ENCODE data around the gene BRIP1. TPM values are rescaled to one million over a fixed set of nuclear protein-coding genes. Genes with fewer than 3 reads are reported as not detected.

The BRIP1 gene
- total RNA-seq, 2 experiments from 2014 or later, result 14.1 to 15.8 TPM

GRCh38 chr17:61761827-61762226 is 101.5 kb downstream of the BRIP1 start:
- ChIA-PET POLR2A (no interaction called here), CTCF (no interaction called here)
- H3K27ac Mint-ChIP-seq, result no peak overlapping the region
- peaks cover 4% of the 10 kb centered on the region for H3K4me1 Mint-ChIP-seq (ENCODE audit: low read depth)
- intact Hi-C loops (cut with micrococcal nuclease), result no loop called here
- no peak for DNase-seq
- H3K36me3 Mint-ChIP-seq, result peaks cover 32% of the 10 kb centered on the region
- peaks cover 4% of the 10 kb centered on the region for H3K9me3 Mint-ChIP-seq
- no peak overlapping the region for H3K4me3 Mint-ChIP-seq
- H3K27me3 Mint-ChIP-seq, result no peaks in the 10 kb centered on the region

DNA sequence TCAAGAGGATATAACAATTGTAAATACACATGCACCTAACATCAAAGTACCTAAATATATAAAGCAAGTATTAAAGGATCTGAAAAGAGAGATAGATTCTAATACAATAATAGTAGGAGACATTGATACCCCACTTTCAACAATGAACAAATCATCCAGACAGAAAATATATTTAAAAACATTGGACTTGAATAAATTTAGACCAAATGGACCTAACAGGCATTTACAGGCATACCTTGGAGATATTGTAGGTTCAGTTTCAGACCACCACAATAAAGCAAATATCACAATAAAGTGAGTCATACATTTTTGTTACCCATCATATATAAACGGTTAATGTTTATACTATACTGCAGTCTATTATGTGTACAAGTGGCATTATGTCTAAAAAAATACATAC is 104.0 kb downstream of the BRIP1 start:
- Mint-ChIP-seq H3K4me3 (no peak overlapping the region), H3K27ac (no peak overlapping the region), H3K27me3 (no peaks in the 10 kb centered on the region), H3K4me1 (ENCODE audit: low read depth) (peaks cover 4% of the 10 kb centered on the region), H3K36me3 (peaks cover 32% of the 10 kb centered on the region), H3K9me3 (peaks cover 4% of the 10 kb centered on the region)
- DNase-seq, result no peak
- intact Hi-C loops (cut with micrococcal nuclease), result no loop called here
- ChIA-PET CTCF (no interaction called here), POLR2A (no interaction called here)

DNA sequence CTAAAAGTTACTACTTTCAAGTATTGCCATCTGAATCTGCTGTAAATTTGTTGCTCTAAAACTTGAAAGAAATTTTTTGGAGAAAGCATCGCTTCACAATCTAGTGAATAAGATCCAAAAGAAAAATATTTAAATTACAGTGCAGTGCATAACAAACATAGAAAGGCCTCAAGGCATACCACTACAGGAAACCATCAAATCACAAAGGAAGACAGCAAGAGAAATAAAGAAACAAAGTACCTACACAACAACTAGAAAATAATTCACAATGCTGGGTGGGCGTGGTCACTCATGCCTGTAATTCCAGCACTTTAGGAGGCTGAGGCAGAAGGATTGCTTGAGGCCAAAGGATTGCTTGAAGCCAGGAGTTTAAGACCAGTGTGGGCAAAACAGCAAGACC is 104.9 kb downstream of the BRIP1 start:
- POLR2A ChIA-PET, result no interaction called here
- H3K27ac Mint-ChIP-seq, result no peak overlapping the region
- CTCF ChIA-PET, result no interaction called here

GRCh38 chr17:61757168-61757567 is 106.2 kb downstream of the BRIP1 start:
- H3K4me3 Mint-ChIP-seq, result no peak overlapping the region
- H3K4me1 Mint-ChIP-seq (ENCODE audit: low read depth), result peaks cover 4% of the 10 kb centered on the region
- H3K27ac Mint-ChIP-seq, result no peak overlapping the region
- intact Hi-C loops (cut with micrococcal nuclease), result no loop called here
- DNase-seq, result no peak
- CTCF ChIA-PET, result no interaction called here
- POLR2A ChIA-PET, result interaction anchor here (0.6 kb wide), 1 partner anchor 22 kb away, joined by 3 read pairs; no protein-coding TSS in a partner anchor
- no peaks in the 10 kb centered on the region for H3K27me3 Mint-ChIP-seq
- peaks cover 23% of the 10 kb centered on the region for H3K36me3 Mint-ChIP-seq
- peaks cover 4% of the 10 kb centered on the region for H3K9me3 Mint-ChIP-seq

More for the DNA sequence above, 104.9 kb downstream of the BRIP1 start:
- peaks cover 4% of the 10 kb centered on the region for H3K4me1 Mint-ChIP-seq (ENCODE audit: low read depth)
- H3K4me3 Mint-ChIP-seq, result no peak overlapping the region
- peaks cover 32% of the 10 kb centered on the region for H3K36me3 Mint-ChIP-seq
- no peaks in the 10 kb centered on the region for H3K27me3 Mint-ChIP-seq
- DNase-seq, result no peak
- H3K9me3 Mint-ChIP-seq, result peaks cover 4% of the 10 kb centered on the region
- intact Hi-C loops (cut with micrococcal nuclease), result no loop called here

- Mint-ChIP-seq H3K27me3 (no peaks in the 10 kb centered on the region), H3K4me3 (no peak overlapping the region), H3K4me1 (ENCODE audit: low read depth) (peaks cover 4% of the 10 kb centered on the region), H3K27ac (no peak overlapping the region), H3K9me3 (peaks cover 2% of the 10 kb centered on the region), H3K36me3 (peaks cover 17% of the 10 kb centered on the region)
- CTCF ChIA-PET, result no interaction called here
- intact Hi-C loops (cut with micrococcal nuclease), result no loop called here
- POLR2A ChIA-PET, result interaction anchor here (0.6 kb wide), 1 partner anchor 21 kb away, joined by 3 read pairs; no protein-coding TSS in a partner anchor
- no peak for DNase-seq
Observed at GRCh38 chr17:61756561-61756960, 106.8 kb downstream of the BRIP1 start.

DNA sequence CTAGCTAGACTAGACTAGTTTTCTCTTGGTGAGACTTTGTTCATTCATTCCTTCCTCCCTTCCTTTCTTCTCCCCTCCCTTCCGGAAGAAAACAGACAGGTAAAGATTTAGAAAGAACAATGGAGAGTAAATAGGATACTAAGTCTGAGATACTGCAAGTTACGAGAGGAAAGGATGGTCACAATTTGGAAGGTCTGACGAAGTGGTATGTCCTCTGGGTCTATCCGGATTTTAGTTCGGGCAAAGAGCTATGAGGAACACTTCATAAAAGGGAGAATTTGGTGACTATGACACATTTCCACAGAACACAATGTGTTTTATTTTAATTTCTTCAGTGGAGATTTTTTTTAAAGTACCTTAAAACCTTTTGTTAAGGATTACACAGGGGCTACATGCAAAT is 107.7 kb downstream of the BRIP1 start:
- peaks cover 9% of the 10 kb centered on the region for H3K4me1 Mint-ChIP-seq (ENCODE audit: low read depth)
- POLR2A ChIA-PET, result no interaction called here
- H3K27ac Mint-ChIP-seq, result no peak overlapping the region
- no peaks in the 10 kb centered on the region for H3K27me3 Mint-ChIP-seq
- H3K9me3 Mint-ChIP-seq, result peaks cover 2% of the 10 kb centered on the region
- intact Hi-C loops (cut with micrococcal nuclease), result no loop called here
- CTCF ChIA-PET, result no interaction called here
- H3K36me3 Mint-ChIP-seq, result peaks cover 13% of the 10 kb centered on the region
- no peak for DNase-seq
- H3K4me3 Mint-ChIP-seq, result no peak overlapping the region

- Mint-ChIP-seq H3K4me1 (ENCODE audit: low read depth) (peaks cover 12% of the 10 kb centered on the region), H3K27ac (no peak overlapping the region), H3K27me3 (no peaks in the 10 kb centered on the region), H3K4me3 (no peak overlapping the region), H3K36me3 (peaks cover 13% of the 10 kb centered on the region), H3K9me3 (peaks cover 2% of the 10 kb centered on the region)
- intact Hi-C loops (cut with micrococcal nuclease), result no loop called here
- no peak for DNase-seq
- ChIA-PET CTCF (no interaction called here), POLR2A (no interaction called here)
Observed at GRCh38 chr17:61755078-61755477, 108.2 kb downstream of the BRIP1 start.

DNA sequence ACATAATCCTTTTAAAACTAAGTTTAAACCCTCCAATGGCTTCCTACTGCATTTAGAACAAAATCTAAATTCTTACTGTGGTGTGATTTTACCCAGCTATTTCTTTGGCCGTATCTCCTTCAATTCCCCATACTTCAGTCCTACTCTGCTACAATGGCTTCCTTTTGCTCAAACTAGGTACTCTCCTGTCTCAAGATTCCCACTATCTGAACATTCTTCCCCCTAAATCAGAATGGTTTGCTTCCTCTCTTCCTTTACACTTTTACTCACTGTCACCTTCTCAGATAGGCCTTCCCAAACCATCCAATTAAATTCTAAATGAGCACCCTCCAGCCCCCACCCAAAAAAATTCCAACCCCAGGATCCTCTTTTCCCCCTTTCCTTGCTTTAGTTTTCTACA is 109.2 kb downstream of the BRIP1 start:
- ChIA-PET CTCF (no interaction called here), POLR2A (no interaction called here)
- Mint-ChIP-seq H3K27me3 (no peaks in the 10 kb centered on the region), H3K27ac (no peak overlapping the region), H3K4me1 (ENCODE audit: low read depth) (peaks cover 12% of the 10 kb centered on the region), H3K4me3 (no peak overlapping the region), H3K36me3 (peaks cover 9% of the 10 kb centered on the region), H3K9me3 (peaks cover 2% of the 10 kb centered on the region)
- DNase-seq, result no peak
- intact Hi-C loops (cut with micrococcal nuclease), result no loop called here

DNA sequence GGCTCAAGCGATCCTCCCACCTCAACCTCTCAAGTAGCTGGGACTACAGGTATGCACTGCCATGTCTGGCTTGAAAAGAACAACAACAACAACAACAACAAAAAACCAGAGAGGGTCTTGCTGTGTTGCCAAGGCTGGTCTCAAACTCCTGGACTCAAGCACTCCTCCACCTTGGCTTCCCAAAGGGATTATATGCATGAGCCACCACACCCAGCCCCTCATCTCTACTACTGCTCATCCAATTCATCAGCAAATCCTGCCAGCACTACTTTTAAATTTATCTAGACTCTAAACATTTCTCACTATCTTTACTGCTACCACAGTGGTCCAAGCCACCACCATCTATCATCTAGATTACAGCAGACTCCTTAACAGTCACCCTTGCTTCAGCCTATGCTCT is 109.6 kb downstream of the BRIP1 start:
- H3K36me3 Mint-ChIP-seq, result peaks cover 6% of the 10 kb centered on the region

DNA sequence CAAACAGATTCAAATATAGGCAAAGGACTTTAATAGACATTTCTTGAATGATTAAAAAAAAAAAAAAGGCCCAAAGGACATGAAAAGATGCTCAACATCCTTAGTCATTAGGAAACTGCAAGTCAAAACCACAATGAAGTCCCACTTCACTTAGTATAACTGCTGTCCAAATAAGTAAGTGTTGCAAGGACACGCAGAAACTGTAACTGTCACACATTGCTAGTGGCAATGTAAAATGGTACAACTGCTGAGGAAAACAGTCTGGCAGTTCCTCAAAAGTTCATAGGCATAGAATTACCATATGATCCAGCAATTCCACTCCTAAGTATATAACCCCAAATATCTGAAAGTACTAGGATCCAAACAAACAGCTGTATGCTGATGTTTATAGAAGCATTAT is 112.7 kb downstream of the BRIP1 start:
- peaks cover 14% of the 10 kb centered on the region for H3K36me3 Mint-ChIP-seq
- no peak overlapping the region for H3K27ac Mint-ChIP-seq

More for the DNA sequence above, 109.6 kb downstream of the BRIP1 start:
- ChIA-PET POLR2A (interaction anchor here (0.7 kb wide), 1 partner anchor 163 kb away, joined by 3 read pairs; no protein-coding TSS in a partner anchor), CTCF (no interaction called here)
- H3K9me3 Mint-ChIP-seq, result no peaks in the 10 kb centered on the region
- no peak for DNase-seq
- no peak overlapping the region for H3K4me3 Mint-ChIP-seq
- no peak overlapping the region for H3K27ac Mint-ChIP-seq
- intact Hi-C loops (cut with micrococcal nuclease), result no loop called here
- no peaks in the 10 kb centered on the region for H3K27me3 Mint-ChIP-seq
- peaks cover 12% of the 10 kb centered on the region for H3K4me1 Mint-ChIP-seq (ENCODE audit: low read depth)

GRCh38 chr17:61749823-61750404 is 113.4 kb downstream of the BRIP1 start:
- no peak for DNase-seq
- ChIA-PET POLR2A (no interaction called here), CTCF (no interaction called here)
- intact Hi-C loops (cut with micrococcal nuclease), result no loop called here
- H3K4me3 Mint-ChIP-seq, result no peak overlapping the region
- peaks cover 9% of the 10 kb centered on the region for H3K9me3 Mint-ChIP-seq
- H3K27ac Mint-ChIP-seq, result no peak overlapping the region
- peaks cover 8% of the 10 kb centered on the region for H3K4me1 Mint-ChIP-seq (ENCODE audit: low read depth)
- no peaks in the 10 kb centered on the region for H3K27me3 Mint-ChIP-seq
- peaks cover 16% of the 10 kb centered on the region for H3K36me3 Mint-ChIP-seq

More for the DNA sequence above, 112.7 kb downstream of the BRIP1 start:
- intact Hi-C loops (cut with micrococcal nuclease), result no loop called here
- CTCF ChIA-PET, result no interaction called here
- no peak for DNase-seq
- Mint-ChIP-seq H3K4me1 (ENCODE audit: low read depth) (peaks cover 8% of the 10 kb centered on the region), H3K4me3 (no peak overlapping the region), H3K27me3 (no peaks in the 10 kb centered on the region), H3K9me3 (peaks cover 9% of the 10 kb centered on the region)
- POLR2A ChIA-PET, result no interaction called here

DNA sequence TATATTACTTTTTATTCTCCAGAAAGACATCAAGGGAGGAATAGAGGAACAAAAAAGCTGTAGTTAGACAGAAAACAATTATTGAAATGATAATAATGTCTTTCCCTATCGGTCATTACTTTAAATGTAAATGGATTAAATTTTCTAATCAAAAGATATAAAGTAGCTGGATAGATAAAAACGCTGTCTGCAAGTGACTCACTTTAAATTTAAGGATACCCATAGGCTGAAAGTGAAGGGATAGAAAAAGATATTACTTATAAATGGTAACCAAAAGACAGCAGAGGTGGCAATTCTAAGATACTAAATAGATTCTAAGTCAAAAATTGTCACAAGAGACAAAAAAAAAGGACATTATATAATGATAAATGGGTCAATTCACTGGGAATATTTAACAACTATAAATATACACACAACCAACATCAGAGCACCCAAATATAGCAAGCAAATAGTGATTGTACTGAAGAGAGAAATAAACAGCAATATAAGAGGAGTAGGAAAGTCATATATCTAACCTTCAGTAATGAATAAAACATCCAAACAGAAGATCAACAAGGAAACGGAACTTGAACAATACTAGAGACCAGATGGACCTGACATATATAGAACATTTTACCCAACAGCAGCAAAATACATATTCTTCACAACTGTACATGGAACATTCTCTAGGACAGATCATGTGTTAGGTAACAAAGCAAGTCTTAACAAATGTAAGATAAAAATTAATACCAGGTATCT is 116.9 kb downstream of the BRIP1 start:
- peaks cover 8% of the 10 kb centered on the region for H3K4me1 Mint-ChIP-seq (ENCODE audit: low read depth)
- POLR2A ChIA-PET, result no interaction called here
- no peaks in the 10 kb centered on the region for H3K27me3 Mint-ChIP-seq
- H3K36me3 Mint-ChIP-seq, result peaks cover 33% of the 10 kb centered on the region
- no peak overlapping the region for H3K27ac Mint-ChIP-seq
- H3K4me3 Mint-ChIP-seq, result no peak overlapping the region
- CTCF ChIA-PET, result no interaction called here
- intact Hi-C loops (cut with micrococcal nuclease), result no loop called here
- H3K9me3 Mint-ChIP-seq, result peaks cover 18% of the 10 kb centered on the region
- no peak for DNase-seq

DNA sequence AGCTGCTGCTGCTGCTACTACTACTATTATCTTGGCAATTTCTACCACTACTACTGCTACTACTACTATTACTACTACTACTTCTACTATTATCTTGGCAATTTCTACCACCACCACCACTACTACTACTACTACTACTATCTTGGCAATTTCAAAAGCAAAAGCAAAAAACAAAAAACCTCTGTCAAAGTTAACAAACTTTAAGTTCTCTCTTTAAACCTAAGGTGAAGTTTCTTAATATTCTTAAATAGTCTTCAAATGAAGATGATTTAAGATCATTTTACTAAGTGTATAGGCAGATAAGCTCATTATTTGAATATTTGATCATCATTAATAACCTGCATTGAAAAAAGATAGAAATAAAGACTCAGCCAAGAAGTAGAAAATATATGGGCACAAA is 118.5 kb downstream of the BRIP1 start:
- Mint-ChIP-seq H3K4me3 (no peak overlapping the region), H3K36me3 (peaks cover 42% of the 10 kb centered on the region), H3K27ac (no peak overlapping the region), H3K4me1 (ENCODE audit: low read depth) (no peaks in the 10 kb centered on the region), H3K9me3 (peaks cover 20% of the 10 kb centered on the region), H3K27me3 (no peaks in the 10 kb centered on the region)
- ChIA-PET POLR2A (no interaction called here), CTCF (no interaction called here)
- no peak for DNase-seq
- intact Hi-C loops (cut with micrococcal nuclease), result no loop called here

Measured in activated CD4-positive, alpha-beta memory T cell treated with anti-CD3 and anti-CD28 coated beads for 36 hours (primary cell).